ENCODE measurements around the gene PIEZO1. TPM values are rescaled to one million over a fixed set of nuclear protein-coding genes. Genes with fewer than 3 reads are reported as not detected.

PIEZO1 gene
- total RNA-seq, 3 donors from 2014 or later: 71.4 to 218 (median 129) TPM

- DNase-seq: no peak
- Histone ChIP-seq H3K9me3 (no peaks in the 10 kb centered on the region), H3K4me1 (ENCODE audit: low read depth) (peaks cover 49% of the 10 kb centered on the region), H3K36me3 (ENCODE audit: low read depth) (no peaks in the 10 kb centered on the region), H3K4me3 (no peak overlapping the region)
- intact Hi-C loops (cut with DNase I, micrococcal nuclease): loop anchor here in 1 of 2 donors (5.0 kb wide), 1 partner anchor 38 kb away; no protein-coding TSS in a partner anchor
- TF ChIP-seq, protein P1, sequence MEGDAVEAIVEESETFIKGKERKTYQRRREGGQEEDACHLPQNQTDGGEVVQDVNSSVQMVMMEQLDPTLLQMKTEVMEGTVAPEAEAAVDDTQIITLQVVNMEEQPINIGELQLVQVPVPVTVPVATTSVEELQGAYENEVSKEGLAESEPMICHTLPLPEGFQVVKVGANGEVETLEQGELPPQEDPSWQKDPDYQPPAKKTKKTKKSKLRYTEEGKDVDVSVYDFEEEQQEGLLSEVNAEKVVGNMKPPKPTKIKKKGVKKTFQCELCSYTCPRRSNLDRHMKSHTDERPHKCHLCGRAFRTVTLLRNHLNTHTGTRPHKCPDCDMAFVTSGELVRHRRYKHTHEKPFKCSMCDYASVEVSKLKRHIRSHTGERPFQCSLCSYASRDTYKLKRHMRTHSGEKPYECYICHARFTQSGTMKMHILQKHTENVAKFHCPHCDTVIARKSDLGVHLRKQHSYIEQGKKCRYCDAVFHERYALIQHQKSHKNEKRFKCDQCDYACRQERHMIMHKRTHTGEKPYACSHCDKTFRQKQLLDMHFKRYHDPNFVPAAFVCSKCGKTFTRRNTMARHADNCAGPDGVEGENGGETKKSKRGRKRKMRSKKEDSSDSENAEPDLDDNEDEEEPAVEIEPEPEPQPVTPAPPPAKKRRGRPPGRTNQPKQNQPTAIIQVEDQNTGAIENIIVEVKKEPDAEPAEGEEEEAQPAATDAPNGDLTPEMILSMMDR (IDR thresholded peaks at IDR 0.05): no peak
- ATAC-seq: no peak
Observed at GRCh38 chr16:88780142-88781062, 4.6 kb downstream of the PIEZO1 start.

DNA sequence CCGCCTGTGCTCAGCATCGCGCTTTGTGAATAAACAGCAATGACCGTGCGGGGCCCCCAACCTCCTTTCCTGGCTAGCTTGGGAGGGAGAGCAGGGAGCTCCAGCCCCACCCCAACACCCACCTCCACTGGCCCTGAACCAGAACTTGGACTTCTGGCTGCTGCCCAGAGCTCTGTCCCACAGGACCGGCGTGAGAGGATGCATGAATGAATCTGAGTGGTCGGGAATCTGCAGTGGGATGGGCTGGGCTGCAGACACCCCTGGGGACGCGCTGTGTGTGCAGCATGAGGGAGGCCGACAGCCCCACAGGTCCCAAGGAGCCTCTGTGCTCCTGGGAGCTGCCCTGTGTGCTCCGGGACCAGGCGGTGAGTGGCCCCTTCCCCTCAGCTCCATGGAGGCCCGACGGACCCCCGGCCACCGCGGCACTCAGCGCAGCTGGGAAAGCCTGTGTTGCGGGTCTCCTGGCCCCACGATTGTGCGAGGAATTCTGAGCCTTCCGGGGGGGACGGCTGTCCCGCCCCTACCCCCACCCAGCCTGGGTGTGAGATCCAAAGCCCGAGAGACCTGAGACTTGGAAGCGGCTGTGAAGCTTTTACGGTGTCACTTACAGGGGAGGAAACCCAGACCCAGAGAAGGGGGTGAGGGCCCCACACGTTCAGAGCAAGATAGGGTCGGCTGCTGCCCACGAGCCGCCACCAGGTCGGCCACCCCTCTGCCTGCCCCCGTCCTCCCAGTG lies 5.4 kb downstream of the PIEZO1 start:
- Histone ChIP-seq H3K9me3 (no peaks in the 10 kb centered on the region), H3K4me3 (no peak overlapping the region), H3K36me3 (ENCODE audit: low read depth) (no peaks in the 10 kb centered on the region), H3K4me1 (ENCODE audit: low read depth) (peaks cover 53% of the 10 kb centered on the region)
- ATAC-seq: no peak
- TF ChIP-seq, protein P1 (IDR thresholded peaks at IDR 0.05): no peak
- peak in 1 of 3 donors; percentile 53 for DNase-seq
- intact Hi-C loops (cut with DNase I, micrococcal nuclease): loop anchor here in 1 of 2 donors (5.0 kb wide), 1 partner anchor 37 kb away; no protein-coding TSS in a partner anchor

GRCh38 chr16:88778541-88779065 lies 6.4 kb downstream of the PIEZO1 start:
- no peak for ATAC-seq
- Histone ChIP-seq H3K4me1 (ENCODE audit: low read depth) (peaks cover 58% of the 10 kb centered on the region), H3K9me3 (no peaks in the 10 kb centered on the region), H3K36me3 (ENCODE audit: low read depth) (no peaks in the 10 kb centered on the region), H3K4me3 (no peak overlapping the region)
- TF ChIP-seq, protein P1 (IDR thresholded peaks at IDR 0.05): no peak
- intact Hi-C loops (cut with DNase I, micrococcal nuclease): no loop called here
- DNase-seq: peak in 1 of 3 donors; percentile 46

DNA sequence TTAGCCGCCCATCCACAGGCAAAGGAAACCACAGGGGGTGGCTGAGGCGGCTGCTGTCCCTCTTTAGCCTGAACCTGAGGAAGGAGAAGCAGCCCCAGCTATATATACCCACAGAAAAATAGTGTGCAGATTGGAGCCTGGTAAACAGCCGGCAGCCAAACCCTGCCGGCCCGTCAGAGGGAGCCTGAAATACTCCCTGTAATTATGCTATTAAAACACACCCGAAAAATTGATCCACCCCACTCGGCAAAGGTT lies 6.8 kb downstream of the PIEZO1 start:
- Histone ChIP-seq H3K36me3 (ENCODE audit: low read depth) (no peaks in the 10 kb centered on the region), H3K4me1 (ENCODE audit: low read depth) (peaks cover 58% of the 10 kb centered on the region), H3K4me3 (no peak overlapping the region), H3K9me3 (no peaks in the 10 kb centered on the region)
- intact Hi-C loops (cut with DNase I, micrococcal nuclease): no loop called here
- TF ChIP-seq, protein P1 (IDR thresholded peaks at IDR 0.05): no peak
- no peak for ATAC-seq
- DNase-seq: no peak

DNA sequence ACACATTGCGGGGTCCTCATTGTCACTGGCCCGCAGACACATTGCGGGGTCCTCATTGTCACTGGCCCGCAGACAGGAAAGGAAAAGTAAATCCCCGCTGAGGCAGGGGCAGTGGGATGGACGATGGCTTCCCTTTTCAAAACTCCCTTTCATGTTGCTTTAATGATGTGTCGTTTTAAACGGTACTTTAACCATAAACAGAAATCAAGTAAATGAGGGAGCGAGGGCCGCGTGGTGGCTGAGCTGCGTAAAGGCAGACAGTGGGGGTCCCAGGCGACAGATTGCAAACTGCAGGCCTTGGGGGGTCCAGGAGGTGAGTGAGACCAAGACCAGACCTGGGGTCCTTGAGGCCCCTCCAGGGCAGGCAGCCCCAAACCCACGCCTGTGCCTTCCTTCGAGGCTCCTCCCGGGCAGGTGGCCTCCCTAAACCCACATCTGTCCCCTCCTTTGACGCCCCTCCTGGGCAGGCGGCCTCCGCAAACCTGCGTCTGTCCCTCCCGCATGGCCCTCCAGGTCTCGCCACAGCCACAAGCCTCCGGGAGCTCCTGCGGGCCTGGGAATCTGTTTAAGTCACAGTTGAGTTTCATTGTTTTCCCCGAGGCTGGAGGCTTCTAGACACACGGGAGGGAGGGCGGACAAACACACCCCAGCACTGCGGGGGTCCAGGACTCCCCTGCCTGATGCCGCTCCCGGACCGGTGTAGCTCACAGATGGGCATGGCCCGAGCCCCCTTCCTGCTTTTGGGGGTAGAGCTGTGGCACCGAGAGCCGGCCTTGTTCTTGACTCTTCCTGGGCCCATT lies 7.3 kb downstream of the PIEZO1 start:
- no peak overlapping the region for H3K4me3 ChIP-seq
- TF ChIP-seq, protein P1 (IDR thresholded peaks at IDR 0.05): no peak

More for the DNA sequence above, 7.3 kb downstream of the PIEZO1 start:
- ATAC-seq (no peak), DNase-seq (no peak)
- intact Hi-C loops (cut with DNase I, micrococcal nuclease): no loop called here
- no peaks in the 10 kb centered on the region for H3K9me3 ChIP-seq
- H3K36me3 ChIP-seq (ENCODE audit: low read depth): no peaks in the 10 kb centered on the region
- H3K4me1 ChIP-seq (ENCODE audit: low read depth): peaks cover 53% of the 10 kb centered on the region
